ENCODE data around the gene FLYWCH1. TPM values are rescaled to one million over a fixed set of nuclear protein-coding genes. Genes with fewer than 3 reads are reported as not detected.
A peak's percentile ranks its signal among the peaks of the same experiment; 100 is the strongest.

The FLYWCH1 gene
- total RNA-seq, 1 experiment from 2014 or later = 12.5 TPM

DNA sequence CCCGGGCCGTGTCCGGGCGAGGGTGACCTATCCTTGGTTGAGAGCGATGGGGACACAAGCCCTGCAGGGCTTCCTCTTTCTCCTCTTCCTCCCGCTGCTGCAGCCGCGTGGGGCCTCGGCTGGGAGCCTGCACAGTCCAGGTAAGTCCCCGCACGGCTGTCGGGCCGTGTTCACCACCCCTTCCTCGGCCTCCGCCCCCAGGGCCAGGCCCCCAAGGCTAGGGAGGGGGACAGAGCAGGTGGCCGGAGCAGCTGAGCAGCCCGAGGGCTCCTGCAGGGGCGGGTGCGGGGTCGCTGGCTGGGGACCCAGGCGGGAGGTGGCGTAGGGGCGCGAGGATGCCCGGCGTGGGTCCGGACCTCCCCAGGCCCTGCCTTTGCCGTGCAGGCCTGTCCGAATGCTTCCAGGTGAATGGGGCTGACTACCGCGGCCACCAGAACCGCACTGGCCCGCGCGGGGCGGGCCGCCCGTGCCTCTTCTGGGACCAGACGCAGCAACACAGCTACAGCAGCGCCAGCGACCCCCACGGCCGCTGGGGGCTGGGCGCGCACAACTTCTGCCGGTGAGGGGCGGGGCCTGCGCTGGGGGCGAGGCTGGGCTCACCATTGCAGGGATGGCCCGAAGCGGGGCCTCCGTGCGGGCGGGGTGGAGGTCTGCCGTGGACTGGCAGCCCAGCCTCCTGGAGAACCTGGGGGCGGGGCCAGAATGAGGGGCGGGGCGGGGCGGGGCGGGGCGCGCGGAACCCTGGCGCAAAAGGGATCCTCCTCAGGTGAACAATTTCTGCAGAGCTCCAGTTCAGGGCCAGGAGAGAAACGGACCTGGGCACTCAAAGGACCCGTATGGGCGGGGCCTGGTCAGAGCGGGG lies 53.0 kb downstream of the FLYWCH1 start:
- H3K23me2 ChIP-seq (ENCODE audit: insufficient read length, low read depth, low read length, poor library complexity, severe bottlenecking) = peaks cover 15% of the 10 kb centered on the region
- H3K18ac ChIP-seq (ENCODE audit: insufficient read length, low read depth, low read length) = no peak overlapping the region
- no peak overlapping the region for H2AK5ac ChIP-seq (ENCODE audit: insufficient read length, low read length)
- H3K4me2 ChIP-seq (ENCODE audit: insufficient read depth, insufficient read length, low read length) = peak overlapping the region; percentile 24
- no peak overlapping the region for H3K56ac ChIP-seq (ENCODE audit: insufficient read length, low read depth, low read length)
- no peak overlapping the region for H3K27ac ChIP-seq (ENCODE audit: insufficient read length, low read depth, low read length)
- peaks cover 27% of the 10 kb centered on the region for H3K27me3 Mint-ChIP-seq (ENCODE audit: low read depth)
- H3K79me2 ChIP-seq (ENCODE audit: insufficient read depth, low read length) = no peaks in the 10 kb centered on the region
- H3K27me3 ChIP-seq (ENCODE audit: insufficient read depth, low read length) = no peaks in the 10 kb centered on the region
- no peak overlapping the region for H2AFZ ChIP-seq (ENCODE audit: low read length)
- no peak overlapping the region for H4K8ac ChIP-seq (replicated peaks; ENCODE audit: insufficient read length, low read depth, low read length)
- H2BK20ac ChIP-seq (ENCODE audit: low read depth, low read length, poor library complexity, severe bottlenecking) = no peak overlapping the region
- no peak overlapping the region for H3K4ac ChIP-seq (ENCODE audit: low read depth, low read length)
- no peaks in the 10 kb centered on the region; the same call in 1 of the 2 replicates for H3K4me1 ChIP-seq (ENCODE audit: insufficient read depth, low read length)
- H3K9ac ChIP-seq (ENCODE audit: extremely low read depth, insufficient read length, low read length) = no peak overlapping the region
- peaks cover 11 to 15% of the 10 kb centered on the region in 2 experiments for H3K4me1 Mint-ChIP-seq
- H3K23ac ChIP-seq (ENCODE audit: insufficient read length, low read depth, low read length) = no peak overlapping the region
- no CpG with 5 or more reads among the region's 68 CpGs for WGBS (ENCODE audit: extremely low coverage, insufficient read length, low lambda C conversion rate)
- peaks cover 0 to 7% (median 0%) of the 10 kb centered on the region in 3 experiments; a peak in 2 of 7 replicates for H3K36me3 Mint-ChIP-seq (ENCODE audit: insufficient read depth in 1 of 3, low read depth in 3 of 3)
- no peak overlapping the region for H3T11ph ChIP-seq (ENCODE audit: low read length)
- DNase-seq = peak; percentile 98
- no peaks in the 10 kb centered on the region for H3K9me3 ChIP-seq (ENCODE audit: control insufficient read depth, low read depth, low read length)
- peak overlapping the region; percentile 84 to 94 for H3K4me3 Mint-ChIP-seq
- no peak overlapping the region for H3K27ac Mint-ChIP-seq
- no peak overlapping the region for H2BK12ac ChIP-seq (ENCODE audit: insufficient read length, low read depth, low read length)
- no peak overlapping the region for H2BK120ac ChIP-seq (ENCODE audit: low read depth, low read length, poor library complexity, severe bottlenecking)
- H3K14ac ChIP-seq (ENCODE audit: insufficient read depth, low read length) = no peak overlapping the region
- 0 out of 3 replicates have a peak, but pooled peaks have one; percentile 15 for TF ChIP-seq CTCF (conservative IDR thresholded peaks at IDR 0.05)
- no peaks in the 10 kb centered on the region; a peak in 1 of 5 replicates for H3K9me3 Mint-ChIP-seq
- no peaks in the 10 kb centered on the region for H3K79me1 ChIP-seq (ENCODE audit: insufficient read depth, low read depth, low read length, poor library complexity, severe bottlenecking)
- no peaks in the 10 kb centered on the region for H4K20me1 ChIP-seq (ENCODE audit: control insufficient read depth, insufficient read depth, insufficient read length)
- H2BK5ac ChIP-seq (ENCODE audit: insufficient read length, low read length) = no peak overlapping the region
- no peak overlapping the region for H4K5ac ChIP-seq (ENCODE audit: insufficient read length, low read depth, low read length)
- H2BK15ac ChIP-seq (ENCODE audit: low read depth, low read length) = no peak overlapping the region
- H4K91ac ChIP-seq (ENCODE audit: insufficient read length, low read depth, low read length) = no peak overlapping the region

All from H9 (cell line).